Urothelium cell line (cell line): ENCODE results near the gene TET1.
"Not testable (repeated sequence)": the region's sequence is repeated elsewhere in the genome, so short reads cannot be mapped to it uniquely, and the experiment has no call there.

Experiments used
- DNase-seq: peaks from one replicate; pipeline ENCODE4 v3.0.0; 2011; ENCODE audit warnings: low spot score, mixed read lengths
- FAIRE-seq: peaks from 2 replicates; lab custom pipeline; 2011; peaks lifted over from hg19 to GRCh38; lab: Jason Lieb, UNC

TET1 gene

GRCh38 chr10:68604441-68604840 lies 44.3 kb downstream of the TET1 start:
- FAIRE-seq, result peak; percentile 55

GRCh38 chr10:68606918-68607317 lies 46.8 kb downstream of the TET1 start:
- FAIRE-seq, result no peak
- no peak for DNase-seq

More at GRCh38 chr10:68604441-68604840, 44.3 kb downstream of the TET1 start:
- no peak for DNase-seq

DNA sequence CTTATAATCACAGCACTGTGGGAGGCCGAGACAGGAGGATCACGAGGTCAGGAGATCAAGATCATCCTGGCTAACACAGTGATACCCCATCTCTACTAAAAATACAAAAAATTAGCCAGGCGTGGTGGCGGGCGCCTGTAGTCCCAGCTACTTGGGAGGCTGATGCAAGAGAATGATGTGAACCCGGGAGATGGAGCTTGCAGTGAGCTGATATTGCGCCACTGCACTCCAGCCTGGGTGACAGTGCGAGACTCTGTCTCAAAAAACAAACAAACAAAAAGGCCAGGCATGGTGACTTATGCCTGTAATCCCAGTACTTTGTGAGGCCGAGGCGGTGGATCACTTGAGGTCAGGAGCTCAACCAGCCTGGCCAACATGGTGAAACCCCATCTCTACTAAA lies 49.9 kb downstream of the TET1 start:
- DNase-seq, FAIRE-seq: not testable (repeated sequence)

- DNase-seq (no peak), FAIRE-seq (no peak)
These were observed 51.1 kb downstream of the TET1 start for GRCh38 chr10:68611227-68611626.

- DNase-seq, FAIRE-seq: not testable (repeated sequence)
These were observed 53.8 kb downstream of the TET1 start for GRCh38 chr10:68613974-68614373.

GRCh38 chr10:68617691-68618090 lies 57.6 kb downstream of the TET1 start:
- not testable (repeated sequence) for DNase-seq, FAIRE-seq

- DNase-seq, result no peak
- FAIRE-seq, result no peak
These were observed 58.1 kb downstream of the TET1 start for GRCh38 chr10:68618234-68618633.

DNA sequence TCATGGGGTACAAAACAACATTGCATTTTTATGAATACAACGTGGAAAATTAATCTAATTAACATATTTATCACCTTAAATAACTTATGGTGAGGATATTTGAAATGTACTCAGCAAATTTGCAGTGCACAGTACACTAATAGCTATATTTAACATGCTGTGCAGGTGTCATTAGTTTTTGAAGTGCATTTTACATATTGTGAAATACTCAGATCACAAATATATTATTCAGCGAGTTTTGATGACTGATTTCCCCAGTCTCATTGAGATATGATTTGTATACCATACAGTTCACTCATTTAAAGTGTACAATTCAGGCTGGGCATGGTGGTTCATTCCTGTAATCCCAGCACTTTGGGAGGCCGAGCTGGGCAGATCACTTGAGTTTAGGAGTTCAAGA lies 59.5 kb downstream of the TET1 start:
- FAIRE-seq, result no peak
- no peak for DNase-seq

DNA sequence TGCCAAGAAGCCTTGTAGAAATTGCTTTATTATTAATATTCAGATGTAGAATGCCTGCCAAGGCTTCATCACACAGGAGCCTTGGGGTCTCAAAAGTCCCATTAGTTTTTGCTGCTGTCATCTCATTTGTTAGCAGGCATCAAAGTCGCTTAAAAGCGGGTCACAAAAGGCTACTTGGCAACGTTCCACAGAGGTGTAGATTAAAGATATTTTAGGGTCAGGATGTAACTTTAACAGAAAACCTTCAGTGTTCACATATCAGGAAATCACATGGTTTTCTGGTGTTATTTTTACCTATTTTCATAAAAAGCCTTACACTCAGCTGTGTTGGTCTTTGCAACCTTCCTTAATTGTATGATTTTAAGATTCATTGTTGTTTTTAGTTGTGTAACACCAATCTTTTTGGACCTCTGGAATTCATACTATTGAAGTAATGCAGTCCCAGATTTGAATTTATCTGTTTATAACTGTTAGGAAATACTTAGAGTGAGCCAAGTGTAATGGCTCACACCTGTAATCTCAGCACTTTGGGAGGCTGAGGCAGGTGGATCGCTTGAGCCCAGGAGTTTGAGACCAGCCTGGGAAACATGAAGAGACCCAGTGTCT lies 65.3 kb downstream of the TET1 start:
- FAIRE-seq (no peak), DNase-seq (no peak)

GRCh38 chr10:68628576-68629127 lies 68.5 kb downstream of the TET1 start:
- FAIRE-seq, result no peak
- peak; percentile 16 for DNase-seq

DNA sequence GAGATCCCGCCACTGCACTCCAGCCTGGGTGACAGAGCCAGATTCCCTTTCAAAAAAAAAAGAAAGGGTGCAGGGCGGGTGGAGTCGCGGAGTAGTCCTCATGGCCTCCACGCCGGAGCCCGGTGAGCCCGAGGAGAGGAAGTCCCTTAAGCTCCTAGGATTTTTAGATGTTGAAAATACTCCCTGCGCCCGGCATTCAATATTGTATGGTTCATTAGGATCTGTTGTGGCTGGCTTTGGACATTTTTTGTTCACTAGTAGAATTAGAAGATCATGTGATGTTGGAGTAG lies 72.1 kb downstream of the TET1 start:
- not testable (repeated sequence) for DNase-seq, FAIRE-seq

DNA sequence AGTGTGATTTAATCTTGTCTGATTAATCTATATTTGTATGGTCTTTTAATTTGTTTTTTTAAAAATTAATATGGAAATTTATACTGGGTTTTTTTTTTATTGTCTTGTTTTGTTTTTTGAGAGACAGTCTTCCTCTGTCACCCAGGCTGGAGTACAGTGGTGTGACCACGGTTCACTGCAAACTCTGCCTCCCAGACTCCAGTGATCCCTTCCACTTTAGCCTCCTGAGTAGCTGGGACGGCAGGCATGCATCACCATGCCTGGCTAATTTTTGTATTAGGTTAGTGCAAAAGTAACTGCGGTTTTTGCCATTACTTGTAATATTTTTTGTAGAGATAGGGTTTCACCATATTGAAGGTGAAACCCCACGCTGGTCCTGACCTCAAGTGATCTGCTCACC lies 73.1 kb downstream of the TET1 start:
- no peak for FAIRE-seq
- DNase-seq, result no peak

GRCh38 chr10:68633816-68634466 lies 73.8 kb downstream of the TET1 start:
- no peak for FAIRE-seq
- no peak for DNase-seq

GRCh38 chr10:68636335-68636734 lies 76.2 kb downstream of the TET1 start:
- no peak for FAIRE-seq

DNA sequence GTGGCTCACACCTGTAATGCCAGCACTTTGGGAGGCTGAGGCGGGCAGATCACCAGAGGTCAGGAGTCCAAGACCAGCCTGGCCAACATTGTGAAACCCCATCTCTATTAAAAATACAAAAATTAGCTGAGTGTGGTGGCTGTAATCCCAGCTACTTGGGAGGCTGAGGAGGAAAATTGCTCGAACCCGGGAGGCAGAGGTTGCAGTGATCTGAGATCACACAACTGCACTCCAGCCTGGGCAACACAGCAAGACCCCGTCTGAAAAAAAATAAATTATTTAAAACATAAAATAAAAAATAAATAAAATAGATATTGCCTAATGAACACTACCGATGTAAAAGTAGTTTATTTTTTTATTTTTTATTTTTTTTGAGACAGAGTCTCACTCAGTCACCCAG lies 83.4 kb downstream of the TET1 start:
- not testable (repeated sequence) for FAIRE-seq, DNase-seq

More at GRCh38 chr10:68636335-68636734, 76.2 kb downstream of the TET1 start:
- DNase-seq, result no peak

GRCh38 chr10:68647672-68648341 lies 87.7 kb downstream of the TET1 start:
- DNase-seq, result peak; percentile 40
- FAIRE-seq, result no peak

DNA sequence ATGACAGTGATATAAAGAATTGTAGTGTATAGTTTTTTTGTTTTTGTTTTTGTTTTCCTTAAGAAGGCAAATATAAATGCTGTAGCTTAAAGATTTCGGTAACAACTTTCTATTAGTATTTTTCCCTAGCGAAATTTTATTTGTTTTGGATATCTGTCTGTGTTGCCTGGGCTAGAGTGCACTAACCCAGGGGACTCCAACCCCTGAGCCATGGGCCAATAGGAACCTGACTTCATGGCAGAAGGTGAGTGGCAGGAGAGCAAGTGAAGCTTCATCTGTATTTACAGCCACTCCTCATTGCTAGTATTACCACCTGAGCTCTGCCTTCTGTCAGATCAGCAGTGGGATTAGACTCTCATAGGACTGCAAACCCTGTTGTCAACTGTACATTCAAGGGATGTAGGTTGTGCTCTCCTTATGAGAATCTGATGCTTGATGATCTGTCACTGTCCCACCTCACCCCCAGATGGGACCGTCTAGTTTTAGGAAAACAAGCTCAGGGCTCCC lies 95.5 kb downstream of the TET1 start:
- DNase-seq (no peak), FAIRE-seq (no peak)

- FAIRE-seq (no peak), DNase-seq (peak; percentile 22)
These were observed 105.7 kb downstream of the TET1 start for GRCh38 chr10:68665841-68666240.

DNA sequence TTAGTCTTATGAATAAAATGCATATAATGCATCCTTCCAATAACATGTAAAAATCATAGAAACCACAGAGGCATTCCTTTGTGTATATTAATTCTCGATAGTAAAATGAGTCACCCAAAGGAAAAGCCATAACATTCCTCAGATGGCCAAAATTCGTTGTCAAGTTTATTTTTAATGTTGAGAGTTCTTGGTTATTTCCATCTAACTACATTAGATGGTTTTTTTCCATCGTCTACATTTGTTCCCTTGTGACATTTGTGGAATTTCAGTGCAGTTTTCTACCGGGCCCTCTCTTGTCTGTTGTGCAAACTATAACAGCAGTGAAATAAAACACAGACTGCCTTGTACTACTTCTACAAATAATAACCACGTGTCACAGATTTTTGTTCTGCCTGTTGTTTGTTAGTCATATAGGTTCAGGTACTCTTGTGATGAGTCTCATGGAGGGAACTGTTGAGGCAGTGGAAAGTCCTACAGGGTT lies 106.2 kb downstream of the TET1 start:
- no peak for FAIRE-seq
- DNase-seq, result peak; percentile 64

DNA sequence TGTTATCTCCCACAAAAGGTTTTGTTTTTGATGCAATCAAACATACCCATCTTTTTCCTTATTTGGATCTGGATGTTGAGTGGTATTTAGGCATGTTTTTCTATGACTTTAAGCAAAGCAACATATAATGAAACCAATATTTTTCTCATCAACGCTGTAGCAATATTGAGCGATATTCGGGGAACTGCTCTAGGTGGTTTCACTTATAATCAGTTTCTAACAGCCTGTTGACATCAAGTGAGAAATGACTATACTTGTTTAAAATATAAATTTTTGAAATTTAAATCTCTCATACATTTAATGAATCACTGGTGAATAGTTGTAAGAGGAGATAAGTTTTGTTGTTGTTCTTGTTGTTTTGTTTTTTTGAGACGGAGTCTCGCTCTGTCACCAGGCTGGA lies 108.1 kb downstream of the TET1 start:
- no peak for FAIRE-seq
- no peak for DNase-seq

GRCh38 chr10:68668972-68669371 lies 108.8 kb downstream of the TET1 start:
- no peak for DNase-seq
- no peak for FAIRE-seq

- DNase-seq (no peak), FAIRE-seq (no peak)
These were observed 124.3 kb downstream of the TET1 start for GRCh38 chr10:68684413-68684812.
